ENCODE data around the gene ANKH. TPM values are rescaled to one million over a fixed set of nuclear protein-coding genes. Genes with fewer than 3 reads are reported as not detected.

The ANKH gene
- total and polyA plus RNA-seq, 12 donors, result 4.8 to 45.6 (median 30.9) TPM

DNA sequence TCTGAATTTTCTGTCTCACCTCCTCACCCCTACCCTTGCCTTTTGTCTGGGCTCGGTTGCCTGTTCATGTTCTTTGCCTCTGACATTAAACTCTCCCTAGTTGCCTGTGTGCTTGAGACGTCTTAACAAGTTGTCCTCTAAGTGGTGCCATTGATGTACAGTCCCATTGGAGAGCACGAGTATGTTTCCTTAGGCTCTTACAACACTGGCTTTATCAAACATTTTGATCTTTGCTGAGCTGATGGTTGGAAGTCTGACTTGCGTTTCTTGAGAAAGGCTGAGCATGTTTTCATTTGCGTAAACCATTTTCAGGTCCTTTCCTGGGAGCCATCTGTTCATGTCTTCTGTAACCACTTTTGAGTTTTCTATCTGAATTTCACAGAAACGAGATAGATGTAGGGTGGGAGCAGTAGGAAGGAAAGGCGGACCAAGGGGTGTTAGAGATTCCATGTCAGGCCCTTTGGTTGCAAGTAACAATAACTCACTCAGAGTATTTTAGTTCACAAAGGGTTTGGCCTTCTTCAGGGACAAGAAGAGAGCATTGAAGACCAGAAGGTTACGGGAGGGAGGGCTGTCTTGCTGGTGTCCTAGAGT, 171.7 kb downstream of the ANKH start:
- intact Hi-C loops (cut with DNase I), result no loop called here
- no peak for DNase-seq
- TF ChIP-seq, protein P1, sequence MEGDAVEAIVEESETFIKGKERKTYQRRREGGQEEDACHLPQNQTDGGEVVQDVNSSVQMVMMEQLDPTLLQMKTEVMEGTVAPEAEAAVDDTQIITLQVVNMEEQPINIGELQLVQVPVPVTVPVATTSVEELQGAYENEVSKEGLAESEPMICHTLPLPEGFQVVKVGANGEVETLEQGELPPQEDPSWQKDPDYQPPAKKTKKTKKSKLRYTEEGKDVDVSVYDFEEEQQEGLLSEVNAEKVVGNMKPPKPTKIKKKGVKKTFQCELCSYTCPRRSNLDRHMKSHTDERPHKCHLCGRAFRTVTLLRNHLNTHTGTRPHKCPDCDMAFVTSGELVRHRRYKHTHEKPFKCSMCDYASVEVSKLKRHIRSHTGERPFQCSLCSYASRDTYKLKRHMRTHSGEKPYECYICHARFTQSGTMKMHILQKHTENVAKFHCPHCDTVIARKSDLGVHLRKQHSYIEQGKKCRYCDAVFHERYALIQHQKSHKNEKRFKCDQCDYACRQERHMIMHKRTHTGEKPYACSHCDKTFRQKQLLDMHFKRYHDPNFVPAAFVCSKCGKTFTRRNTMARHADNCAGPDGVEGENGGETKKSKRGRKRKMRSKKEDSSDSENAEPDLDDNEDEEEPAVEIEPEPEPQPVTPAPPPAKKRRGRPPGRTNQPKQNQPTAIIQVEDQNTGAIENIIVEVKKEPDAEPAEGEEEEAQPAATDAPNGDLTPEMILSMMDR (IDR thresholded peaks at IDR 0.05), result no peak
- no peak for TF ChIP-seq POLR2A (IDR thresholded peaks at IDR 0.05)
- H3K9me3 ChIP-seq (replicated peaks in 1 of 3), result no peaks in the 10 kb centered on the region
- H3K4me1 ChIP-seq (replicated peaks in 1 of 2), result no peaks in the 10 kb centered on the region
- no peaks in the 10 kb centered on the region for H3K27me3 ChIP-seq
- no peak overlapping the region for H3K27ac ChIP-seq
- 87 to 93% (median 91%) methylated on average over 8 of the region's 8 CpGs for WGBS, 4 donors
- H3K36me3 ChIP-seq (replicated peaks in 1 of 2), result peaks cover 0 to 26% of the 10 kb centered on the region in 2 donors
- no peak overlapping the region for H3K4me3 ChIP-seq

DNA sequence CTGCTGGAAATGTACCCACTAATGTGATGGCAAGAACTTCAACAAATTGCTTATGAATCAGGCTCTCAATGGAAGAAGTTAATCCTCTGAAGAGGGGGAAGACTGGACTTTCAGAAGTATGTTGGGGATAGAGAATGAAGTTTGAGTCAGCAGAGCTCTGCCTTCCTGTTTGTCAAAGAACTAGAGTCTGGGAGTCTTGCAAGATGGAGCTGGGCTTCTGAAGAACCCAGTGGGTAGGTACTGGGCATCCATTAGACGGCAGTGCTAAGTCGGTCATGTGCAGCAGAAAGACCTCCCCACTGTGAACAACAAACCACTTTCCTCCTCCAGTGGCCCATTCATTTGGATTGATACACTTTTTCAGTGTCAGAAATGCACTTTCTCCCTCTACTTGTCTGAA, 172.4 kb downstream of the ANKH start:
- H3K9me3 ChIP-seq (replicated peaks in 1 of 3), result no peaks in the 10 kb centered on the region
- no peak overlapping the region for H3K4me3 ChIP-seq
- H3K4me1 ChIP-seq (replicated peaks in 1 of 2), result no peaks in the 10 kb centered on the region
- no peak overlapping the region for H3K27ac ChIP-seq
- H3K27me3 ChIP-seq, result no peaks in the 10 kb centered on the region
- TF ChIP-seq, protein P1 (IDR thresholded peaks at IDR 0.05), result no peak
- TF ChIP-seq POLR2A (IDR thresholded peaks at IDR 0.05), result no peak
- DNase-seq, result no peak
- peaks cover 0 to 33% of the 10 kb centered on the region in 2 donors for H3K36me3 ChIP-seq (replicated peaks in 1 of 2)
- 98 to 100% (median 99%) methylated on average over 1 to 2 of the region's 2 CpGs for WGBS, 4 donors
- intact Hi-C loops (cut with DNase I), result no loop called here

DNA sequence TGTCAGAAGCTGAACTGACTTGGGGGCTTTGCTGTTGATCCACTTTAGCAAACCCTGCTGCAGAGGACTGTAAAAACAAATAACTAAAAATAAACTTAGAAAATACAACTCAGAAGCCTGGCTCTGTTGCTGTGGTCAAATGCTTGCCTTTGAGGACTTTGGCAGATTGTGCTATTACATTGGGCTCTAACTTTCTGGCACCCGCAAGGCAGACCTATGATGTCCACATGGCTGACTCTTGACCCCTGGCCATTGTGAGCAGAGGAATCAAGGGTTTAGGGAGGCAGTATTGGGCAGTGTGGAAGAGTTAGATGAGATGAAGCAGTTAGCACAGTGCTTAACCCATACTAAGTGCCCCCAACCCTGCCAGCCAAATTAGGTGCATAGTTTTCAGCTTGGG, 173.1 kb downstream of the ANKH start:
- DNase-seq, result no peak
- H3K36me3 ChIP-seq (replicated peaks in 1 of 2), result peaks cover 0 to 38% of the 10 kb centered on the region in 2 donors
- H3K4me3 ChIP-seq, result no peak overlapping the region
- H3K4me1 ChIP-seq (replicated peaks in 1 of 2), result no peaks in the 10 kb centered on the region
- no peaks in the 10 kb centered on the region for H3K27me3 ChIP-seq
- intact Hi-C loops (cut with DNase I), result no loop called here
- TF ChIP-seq POLR2A (IDR thresholded peaks at IDR 0.05), result no peak
- TF ChIP-seq, protein P1 (IDR thresholded peaks at IDR 0.05), result no peak
- no peaks in the 10 kb centered on the region for H3K9me3 ChIP-seq (replicated peaks in 1 of 3)
- H3K27ac ChIP-seq, result no peak overlapping the region
- WGBS, 4 donors, result 73 to 96% (median 89%) methylated on average over 1 of the region's 1 CpG

DNA sequence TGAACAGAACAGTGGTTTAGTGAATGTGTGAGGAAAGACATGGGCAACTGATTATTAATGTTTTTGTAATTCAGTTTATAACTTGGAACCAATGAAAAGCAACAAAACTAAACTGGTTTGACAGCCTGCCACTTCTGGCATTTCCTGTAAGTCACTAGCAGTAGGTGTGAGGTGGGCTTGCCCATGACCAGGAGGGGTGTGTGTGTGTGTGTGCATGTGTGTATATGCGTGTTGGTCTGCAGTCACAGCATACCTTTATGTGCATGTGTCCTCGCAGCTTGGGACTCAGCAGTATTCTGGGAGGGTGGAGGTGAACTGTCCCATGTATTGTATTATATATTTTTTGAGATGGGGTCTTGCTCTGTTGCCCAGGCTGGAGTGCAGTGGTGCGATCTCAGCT, 174.7 kb downstream of the ANKH start:
- no peak overlapping the region for H3K27ac ChIP-seq
- H3K4me1 ChIP-seq (replicated peaks in 1 of 2), result no peaks in the 10 kb centered on the region
- no peak overlapping the region for H3K4me3 ChIP-seq
- TF ChIP-seq, protein P1 (IDR thresholded peaks at IDR 0.05), result no peak
- no peak for TF ChIP-seq POLR2A (IDR thresholded peaks at IDR 0.05)
- peaks cover 0 to 52% of the 10 kb centered on the region in 2 donors for H3K36me3 ChIP-seq (replicated peaks in 1 of 2)
- no peaks in the 10 kb centered on the region for H3K27me3 ChIP-seq
- intact Hi-C loops (cut with DNase I), result no loop called here
- no peak for DNase-seq
- 95 to 100% (median 98%) methylated on average over 3 of the region's 3 CpGs for WGBS, 4 donors
- H3K9me3 ChIP-seq (replicated peaks in 1 of 3), result no peaks in the 10 kb centered on the region
